ENCODE results near the gene LRRC30. TPM values are rescaled to one million over a fixed set of nuclear protein-coding genes. Genes with fewer than 3 reads are reported as not detected.

LRRC30 gene
- total RNA-seq, 2 experiments from 2014 or later, result not detected

DNA sequence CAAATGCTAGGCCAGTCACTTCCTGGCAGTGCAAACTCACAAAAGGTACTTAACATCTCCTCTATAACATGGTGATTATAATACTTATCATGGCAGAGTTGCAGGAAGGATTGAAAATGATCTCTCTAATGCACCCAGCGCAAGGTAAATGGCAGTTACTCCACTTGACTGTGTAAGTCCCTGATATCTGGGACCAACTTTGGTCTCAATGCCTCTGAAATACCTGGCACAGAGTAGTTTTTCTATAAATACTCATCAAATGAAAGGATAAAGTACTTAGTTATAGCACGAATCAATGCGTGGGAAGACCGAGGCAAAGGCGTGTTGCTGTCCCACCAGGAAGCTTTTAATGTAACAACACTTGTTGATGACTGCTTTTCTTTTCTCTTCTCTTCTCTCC lies 24.8 kb downstream of the LRRC30 start:
- H3K27ac Mint-ChIP-seq, result no peak overlapping the region
- DNase-seq, result no peak
- H3K4me1 Mint-ChIP-seq, result no peaks in the 10 kb centered on the region
- H3K36me3 Mint-ChIP-seq (ENCODE audit: low read depth), result no peaks in the 10 kb centered on the region
- no peaks in the 10 kb centered on the region for H3K9me3 Mint-ChIP-seq
- H3K4me3 Mint-ChIP-seq, result no peak overlapping the region
- POLR2A ChIA-PET, result no interaction called here
- H3K27me3 Mint-ChIP-seq, result no peaks in the 10 kb centered on the region
- CTCF ChIA-PET, result no interaction called here

DNA sequence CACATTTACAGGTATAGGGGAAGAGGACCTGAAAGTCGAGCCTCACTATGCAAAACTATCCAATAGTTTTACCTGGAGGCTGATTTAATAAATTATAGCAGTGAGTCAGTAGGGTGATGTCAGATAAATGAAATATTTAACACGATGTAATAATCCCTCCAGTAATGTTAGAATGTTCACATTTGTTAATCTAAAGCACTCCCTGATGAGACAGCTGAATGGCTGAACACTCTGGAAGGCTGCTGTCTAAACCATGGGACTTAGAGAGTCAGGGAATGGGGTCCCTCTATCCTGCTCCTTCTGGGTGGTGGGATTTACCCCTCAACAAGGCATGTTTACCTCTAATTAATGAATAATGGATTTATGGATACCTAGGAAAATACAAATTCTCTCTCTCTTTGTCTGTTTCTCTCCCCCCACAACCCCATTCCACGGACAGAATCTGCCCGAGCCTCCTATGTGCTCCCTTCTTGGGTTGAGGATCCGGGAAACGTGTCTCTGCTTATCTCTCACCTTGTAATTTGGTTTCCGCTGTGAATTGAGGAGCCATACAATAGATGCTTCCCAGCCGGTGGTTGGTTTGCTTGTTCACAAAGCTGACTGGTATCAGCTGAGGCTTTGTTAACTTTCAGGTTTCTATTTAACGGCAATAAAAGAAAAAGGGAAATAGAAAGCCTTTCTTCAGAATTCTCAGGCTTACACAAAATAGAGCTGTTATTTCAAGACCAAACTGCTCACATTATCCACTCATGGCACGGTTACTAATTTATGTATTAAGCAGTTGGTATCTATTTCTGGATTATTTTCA lies 25.9 kb downstream of the LRRC30 start:
- Mint-ChIP-seq H3K9me3 (no peaks in the 10 kb centered on the region), H3K36me3 (ENCODE audit: low read depth) (no peaks in the 10 kb centered on the region), H3K27ac (no peak overlapping the region), H3K4me3 (no peak overlapping the region), H3K27me3 (no peaks in the 10 kb centered on the region), H3K4me1 (no peaks in the 10 kb centered on the region)
- ChIA-PET CTCF (no interaction called here), POLR2A (no interaction called here)
- no peak for DNase-seq

DNA sequence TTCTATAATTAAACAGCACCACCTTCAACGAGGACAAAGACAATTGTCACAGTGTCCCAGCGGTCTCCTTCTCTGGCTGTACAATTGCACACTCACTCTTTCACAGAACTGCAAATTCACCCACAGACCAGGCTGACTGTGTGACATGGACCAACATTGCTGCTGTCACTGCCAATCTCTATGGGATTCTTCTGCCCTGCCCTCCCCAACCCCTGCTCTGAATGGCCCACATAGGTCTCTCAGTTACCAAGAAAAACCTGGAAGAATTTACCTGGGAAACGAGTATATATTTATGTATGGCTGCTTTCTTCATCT lies 26.5 kb downstream of the LRRC30 start:
- no peak for DNase-seq
- no peaks in the 10 kb centered on the region for H3K36me3 Mint-ChIP-seq (ENCODE audit: low read depth)
- no peaks in the 10 kb centered on the region for H3K9me3 Mint-ChIP-seq
- CTCF ChIA-PET, result interaction anchor here (0.7 kb wide), 1 partner anchor 32 kb away, joined by 3 read pairs; no protein-coding TSS in a partner anchor
- POLR2A ChIA-PET, result no interaction called here
- H3K27ac Mint-ChIP-seq, result no peak overlapping the region
- no peak overlapping the region for H3K4me3 Mint-ChIP-seq
- no peaks in the 10 kb centered on the region for H3K4me1 Mint-ChIP-seq
- H3K27me3 Mint-ChIP-seq, result no peaks in the 10 kb centered on the region

DNA sequence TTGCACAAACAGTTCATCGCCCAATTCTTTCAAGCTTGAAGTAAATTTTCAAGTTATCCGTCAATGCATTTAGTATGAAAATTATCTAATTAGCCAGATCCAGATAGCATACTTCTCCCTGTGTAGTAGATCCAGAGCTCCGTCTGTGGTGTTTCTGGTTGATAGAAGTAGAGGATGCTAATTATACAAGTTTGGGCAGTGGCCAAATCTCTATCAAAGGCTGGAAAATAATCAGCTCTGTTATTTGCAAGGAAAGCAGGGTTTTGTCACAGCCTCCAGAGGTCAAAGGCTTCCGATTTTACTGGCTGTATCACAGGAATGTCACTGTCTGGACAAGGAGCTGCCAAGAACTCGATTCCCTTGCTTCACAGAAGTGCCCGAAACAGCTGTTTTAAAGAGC lies 28.6 kb downstream of the LRRC30 start:
- no peak for DNase-seq
- no peaks in the 10 kb centered on the region for H3K4me1 Mint-ChIP-seq
- POLR2A ChIA-PET, result no interaction called here
- no peak overlapping the region for H3K27ac Mint-ChIP-seq
- H3K4me3 Mint-ChIP-seq, result no peak overlapping the region
- CTCF ChIA-PET, result no interaction called here
- no peaks in the 10 kb centered on the region for H3K27me3 Mint-ChIP-seq
- H3K36me3 Mint-ChIP-seq (ENCODE audit: low read depth), result no peaks in the 10 kb centered on the region
- H3K9me3 Mint-ChIP-seq, result no peaks in the 10 kb centered on the region

DNA sequence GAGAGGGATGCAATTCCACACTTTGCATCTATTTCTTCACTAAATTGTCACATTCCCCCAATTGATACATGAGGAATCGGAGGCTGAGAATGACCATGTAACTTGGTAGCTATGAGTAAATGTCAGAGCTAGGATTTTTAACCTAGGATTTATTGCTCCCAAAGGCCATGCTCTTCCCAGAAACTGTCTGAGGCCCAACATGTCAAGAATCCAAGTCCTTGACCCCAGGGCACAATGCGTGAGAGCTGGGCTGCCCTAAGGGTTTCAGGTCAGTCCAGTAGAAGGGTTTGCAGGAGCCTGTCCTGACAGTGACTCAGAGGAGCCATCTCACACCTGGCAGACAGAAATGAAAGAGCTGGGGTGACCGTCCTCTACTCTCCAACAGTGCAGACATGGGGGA lies 30.3 kb downstream of the LRRC30 start:
- no peaks in the 10 kb centered on the region for H3K36me3 Mint-ChIP-seq (ENCODE audit: low read depth)
- ChIA-PET CTCF (interaction anchor here (0.6 kb wide), 1 partner anchor 25 kb away, joined by 3 read pairs; no protein-coding TSS in a partner anchor), POLR2A (no interaction called here)
- no peaks in the 10 kb centered on the region for H3K4me1 Mint-ChIP-seq
- no peaks in the 10 kb centered on the region for H3K9me3 Mint-ChIP-seq
- no peak overlapping the region for H3K27ac Mint-ChIP-seq
- no peak overlapping the region for H3K4me3 Mint-ChIP-seq
- H3K27me3 Mint-ChIP-seq, result no peaks in the 10 kb centered on the region
- no peak for DNase-seq

DNA sequence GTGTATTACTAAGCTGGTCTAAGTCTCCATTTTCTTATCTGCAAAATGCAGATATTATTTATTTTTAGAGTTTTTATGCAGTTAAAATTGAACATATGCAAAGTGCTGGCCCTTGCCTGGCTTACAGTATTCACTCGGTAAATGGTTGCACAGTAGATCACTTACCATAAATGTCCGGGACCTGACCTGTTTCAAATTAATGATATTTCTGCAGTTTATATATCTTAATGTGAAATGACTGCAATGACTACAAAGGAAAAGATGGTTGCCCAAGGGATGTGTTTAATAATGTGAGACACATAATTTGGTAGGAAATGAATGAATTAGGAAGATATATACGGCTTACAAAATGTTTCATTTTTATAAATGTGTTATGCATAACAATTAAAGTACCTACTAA lies 37.1 kb downstream of the LRRC30 start:
- H3K27me3 Mint-ChIP-seq, result no peaks in the 10 kb centered on the region
- no peaks in the 10 kb centered on the region for H3K36me3 Mint-ChIP-seq (ENCODE audit: low read depth)
- CTCF ChIA-PET, result no interaction called here
- DNase-seq, result no peak
- H3K9me3 Mint-ChIP-seq, result no peaks in the 10 kb centered on the region
- POLR2A ChIA-PET, result no interaction called here
- no peaks in the 10 kb centered on the region for H3K4me1 Mint-ChIP-seq
- H3K27ac Mint-ChIP-seq, result no peak overlapping the region
- no peak overlapping the region for H3K4me3 Mint-ChIP-seq

DNA sequence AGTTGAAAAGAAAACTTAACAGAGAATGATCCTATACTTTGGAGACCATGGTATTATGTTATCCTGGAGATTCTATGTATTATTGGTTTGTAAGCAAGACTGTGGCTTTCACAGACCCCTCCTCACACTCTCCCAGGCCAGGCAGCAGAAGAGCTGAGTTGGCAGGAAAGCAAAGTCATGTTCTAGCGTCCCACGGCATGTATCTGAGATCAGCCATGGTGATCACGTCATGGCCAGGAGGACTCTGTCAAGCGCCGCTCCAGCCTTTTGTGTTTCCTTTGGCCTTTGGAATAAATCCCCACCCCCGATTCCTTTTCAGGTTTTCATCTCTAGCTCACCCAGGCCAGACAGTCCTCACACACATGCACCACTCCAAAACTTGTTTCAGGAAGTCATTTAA lies 39.1 kb downstream of the LRRC30 start:
- no peaks in the 10 kb centered on the region for H3K27me3 Mint-ChIP-seq
- no peak overlapping the region for H3K4me3 Mint-ChIP-seq

DNA sequence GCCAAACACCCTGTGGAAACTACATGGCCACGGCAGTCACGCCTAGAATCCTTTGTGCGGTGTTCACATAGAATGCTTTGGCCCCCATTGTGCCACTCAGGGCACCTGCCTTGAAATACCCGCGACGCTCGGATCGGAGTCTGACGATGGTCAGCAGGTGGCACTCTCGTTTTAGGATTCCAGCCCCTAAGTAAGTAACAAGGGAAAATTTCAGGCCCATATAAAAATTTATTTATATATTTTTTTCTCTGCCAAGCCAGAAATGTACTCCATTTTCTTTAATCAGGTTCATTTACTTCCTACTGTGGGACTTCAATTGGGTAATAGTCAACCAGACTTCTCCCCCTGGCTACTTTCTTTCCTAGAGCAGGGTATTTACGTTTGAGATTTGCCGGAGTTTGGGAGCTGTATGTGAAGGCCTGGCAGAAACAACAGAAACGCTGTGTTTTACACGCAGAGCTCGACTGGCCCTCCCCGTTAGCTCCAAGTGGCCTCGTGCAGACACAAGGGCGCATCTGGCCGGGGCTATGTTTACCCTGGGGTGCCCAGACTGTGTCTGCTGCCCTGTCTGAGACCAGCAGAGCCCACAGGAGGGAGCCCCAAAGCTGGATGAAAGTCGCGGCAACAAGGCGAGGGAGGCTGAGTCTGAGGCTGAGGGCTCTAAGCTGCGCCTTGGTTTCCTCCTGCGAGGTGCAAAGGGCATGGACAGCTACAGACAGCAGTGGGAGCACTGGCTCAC lies 41.6 kb downstream of the LRRC30 start:
- Mint-ChIP-seq H3K4me1 (no peaks in the 10 kb centered on the region), H3K27me3 (no peaks in the 10 kb centered on the region), H3K4me3 (no peak overlapping the region), H3K9me3 (no peaks in the 10 kb centered on the region), H3K27ac (no peak overlapping the region), H3K36me3 (ENCODE audit: low read depth) (no peaks in the 10 kb centered on the region)
- POLR2A ChIA-PET, result no interaction called here
- no peak for DNase-seq
- CTCF ChIA-PET, result no interaction called here

More for the DNA sequence above, 39.1 kb downstream of the LRRC30 start:
- H3K27ac Mint-ChIP-seq, result no peak overlapping the region
- no peaks in the 10 kb centered on the region for H3K9me3 Mint-ChIP-seq
- DNase-seq, result no peak
- ChIA-PET CTCF (no interaction called here), POLR2A (no interaction called here)
- no peaks in the 10 kb centered on the region for H3K4me1 Mint-ChIP-seq
- H3K36me3 Mint-ChIP-seq (ENCODE audit: low read depth), result no peaks in the 10 kb centered on the region

DNA sequence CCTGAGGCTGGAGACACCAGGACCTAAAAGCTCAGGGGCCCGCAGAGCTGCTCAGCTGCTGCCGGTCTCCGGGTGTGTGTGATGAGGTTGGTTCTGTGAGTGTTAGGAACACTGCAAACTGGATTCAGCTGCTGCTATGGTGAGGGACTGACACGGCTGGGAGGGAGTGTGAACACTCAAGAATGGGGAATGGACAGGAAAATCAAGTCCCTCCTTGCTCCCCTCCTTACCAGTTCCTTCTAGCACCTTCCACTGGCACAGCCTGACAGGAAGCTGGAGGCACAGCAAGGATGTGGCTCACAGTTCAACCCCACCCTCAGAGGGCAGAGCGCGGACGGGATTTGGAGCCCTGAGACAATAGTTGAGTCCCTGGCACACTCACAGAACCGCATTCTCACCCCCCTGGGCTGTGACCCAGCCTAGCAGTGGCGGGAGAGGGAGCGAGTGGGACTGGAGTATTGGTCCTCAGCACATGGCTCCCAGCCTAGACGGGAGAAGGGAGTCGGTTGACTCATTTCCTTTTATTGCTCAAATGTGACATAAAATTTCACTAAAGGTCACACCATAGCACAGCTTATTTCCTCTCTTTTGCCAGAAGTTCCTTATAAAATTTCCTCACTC lies 42.5 kb downstream of the LRRC30 start:
- no peak overlapping the region for H3K27ac Mint-ChIP-seq
- no peaks in the 10 kb centered on the region for H3K27me3 Mint-ChIP-seq
- no peak for DNase-seq
- H3K36me3 Mint-ChIP-seq (ENCODE audit: low read depth), result no peaks in the 10 kb centered on the region
- no peak overlapping the region for H3K4me3 Mint-ChIP-seq
- no peaks in the 10 kb centered on the region for H3K9me3 Mint-ChIP-seq
- no peaks in the 10 kb centered on the region for H3K4me1 Mint-ChIP-seq
- CTCF ChIA-PET, result no interaction called here
- POLR2A ChIA-PET, result no interaction called here

DNA sequence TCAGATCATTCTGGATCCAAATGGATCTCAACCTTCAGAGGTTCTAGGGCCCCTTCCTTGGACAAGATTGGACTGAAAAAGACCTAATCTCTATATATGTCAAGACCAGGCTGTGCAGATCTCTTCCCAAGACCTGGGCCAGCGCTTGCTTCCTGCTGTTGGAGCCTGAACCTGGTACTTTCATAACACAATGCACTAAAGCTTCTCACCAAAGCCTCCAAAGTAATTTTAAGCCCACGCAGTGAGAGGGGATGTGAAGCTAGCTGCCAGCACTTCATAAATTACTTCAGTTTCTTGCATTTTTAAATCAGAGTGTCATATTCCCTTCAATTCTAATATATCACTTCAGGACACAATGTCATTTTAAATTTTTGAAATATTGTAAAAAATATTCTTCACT lies 50.7 kb downstream of the LRRC30 start:
- peaks cover 4% of the 10 kb centered on the region for H3K9me3 Mint-ChIP-seq
- POLR2A ChIA-PET, result no interaction called here
- CTCF ChIA-PET, result no interaction called here

More for the DNA sequence above, 50.7 kb downstream of the LRRC30 start:
- Mint-ChIP-seq H3K27ac (no peak overlapping the region), H3K4me1 (no peaks in the 10 kb centered on the region), H3K36me3 (ENCODE audit: low read depth) (no peaks in the 10 kb centered on the region), H3K4me3 (no peak overlapping the region), H3K27me3 (no peaks in the 10 kb centered on the region)
- no peak for DNase-seq

Other genes starting within 250 kb of the LRRC30 start
- not detected for gene LAMA1, start 113.3 kb upstream of the LRRC30 start, total RNA-seq

Data from activated CD4-positive, alpha-beta T cell treated with anti-CD3 and anti-CD28 coated beads, Interleukin-2, amount 10 ng/mL, durations not matched to agents 7 days and 5 days (primary cell).